Astrocyte (in vitro differentiated cells and primary cell): Measurements from ENCODE around the gene MARK2.

Source experiments
- EZH2 ChIP-seq: IDR thresholded peaks from 2 replicates; pipeline ENCODE4 v1.6.1; 2012; ENCODE audit warnings: mild to moderate bottlenecking, low read length, inconsistent platforms; ENCODE audit not compliant: insufficient read depth
- TF ChIP-seq, protein P1 (sequence below): IDR thresholded peaks from 2 replicates; pipeline ENCODE4 v1.5.1; 2011; ENCODE audit warnings: low read depth, mild to moderate bottlenecking, inconsistent platforms, low read length, moderate library complexity; ENCODE audit not compliant: insufficient read depth

DNA sequence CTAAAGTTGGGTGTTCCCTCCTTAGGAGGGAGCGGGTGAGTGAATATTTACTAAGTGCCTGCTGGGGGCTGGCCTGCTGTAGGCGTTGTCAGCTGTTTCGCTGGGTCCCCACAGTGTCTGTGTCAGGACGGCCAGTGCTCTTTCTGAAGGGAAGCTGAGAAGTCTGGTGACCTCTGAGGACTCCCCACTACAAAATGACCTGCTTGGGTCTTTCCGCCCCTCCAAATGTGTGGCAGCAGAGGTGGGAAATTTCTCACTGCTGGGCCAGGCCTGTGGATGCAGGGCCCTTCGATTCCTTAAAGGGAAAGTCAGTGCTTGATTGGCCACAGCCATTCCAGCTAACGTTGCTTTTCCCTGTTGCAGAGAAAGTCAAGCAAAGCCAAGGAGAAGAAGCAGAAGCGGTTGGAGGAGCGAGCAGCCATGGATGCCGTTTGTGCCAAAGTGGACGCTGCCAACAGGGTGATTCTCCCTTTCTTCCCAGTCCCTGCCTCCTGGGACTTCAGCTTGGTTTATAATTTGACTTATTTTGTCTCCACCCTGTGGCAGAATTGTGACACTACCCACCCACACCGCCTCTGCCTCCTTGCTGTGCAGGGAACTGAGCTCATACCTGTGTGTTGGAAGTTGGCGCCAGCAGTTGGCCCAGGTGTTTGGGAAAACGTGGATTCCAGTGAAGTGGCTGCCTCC, 106.7 kb downstream of the MARK2 start:
- TF ChIP-seq, protein P1, sequence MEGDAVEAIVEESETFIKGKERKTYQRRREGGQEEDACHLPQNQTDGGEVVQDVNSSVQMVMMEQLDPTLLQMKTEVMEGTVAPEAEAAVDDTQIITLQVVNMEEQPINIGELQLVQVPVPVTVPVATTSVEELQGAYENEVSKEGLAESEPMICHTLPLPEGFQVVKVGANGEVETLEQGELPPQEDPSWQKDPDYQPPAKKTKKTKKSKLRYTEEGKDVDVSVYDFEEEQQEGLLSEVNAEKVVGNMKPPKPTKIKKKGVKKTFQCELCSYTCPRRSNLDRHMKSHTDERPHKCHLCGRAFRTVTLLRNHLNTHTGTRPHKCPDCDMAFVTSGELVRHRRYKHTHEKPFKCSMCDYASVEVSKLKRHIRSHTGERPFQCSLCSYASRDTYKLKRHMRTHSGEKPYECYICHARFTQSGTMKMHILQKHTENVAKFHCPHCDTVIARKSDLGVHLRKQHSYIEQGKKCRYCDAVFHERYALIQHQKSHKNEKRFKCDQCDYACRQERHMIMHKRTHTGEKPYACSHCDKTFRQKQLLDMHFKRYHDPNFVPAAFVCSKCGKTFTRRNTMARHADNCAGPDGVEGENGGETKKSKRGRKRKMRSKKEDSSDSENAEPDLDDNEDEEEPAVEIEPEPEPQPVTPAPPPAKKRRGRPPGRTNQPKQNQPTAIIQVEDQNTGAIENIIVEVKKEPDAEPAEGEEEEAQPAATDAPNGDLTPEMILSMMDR: peak; percentile 69
- TF ChIP-seq EZH2: no peak
